Measurements from ENCODE around the gene IGFALS.

The IGFALS gene

DNA sequence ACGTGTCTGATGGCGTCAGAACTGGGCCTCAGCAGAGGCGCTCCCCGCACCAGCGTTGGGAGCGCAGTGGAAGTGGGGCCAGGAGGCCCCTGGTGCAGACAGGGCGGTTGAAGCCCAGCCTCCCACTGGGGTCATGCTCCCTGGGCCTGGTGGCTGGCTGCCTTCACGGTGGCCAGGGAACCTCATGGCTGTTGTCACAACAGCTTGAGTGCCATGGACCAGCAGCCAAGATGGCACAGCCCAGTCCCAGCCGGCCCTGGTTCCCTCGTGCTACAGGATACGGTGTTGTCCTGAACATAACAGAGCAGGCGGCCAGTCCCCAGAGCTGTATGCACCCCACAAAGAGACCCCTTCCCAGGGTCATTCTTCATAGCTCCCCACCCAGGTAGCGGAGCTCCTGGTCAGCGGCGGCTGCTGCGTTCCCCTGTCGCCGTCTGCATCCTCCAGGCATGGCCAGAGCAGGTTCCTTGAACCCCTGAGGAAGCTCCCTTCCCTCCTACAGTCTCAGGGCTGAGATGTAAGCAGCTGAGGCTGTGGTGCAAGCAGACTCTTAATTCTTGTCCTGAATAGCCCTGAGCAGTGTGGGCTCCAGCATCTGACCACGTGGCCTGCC, 51.8 kb downstream of the IGFALS start:
- no peaks in the 10 kb centered on the region for H3K4me1 ChIP-seq (ENCODE audit: control insufficient read depth, low read depth, low read length)
- H3K9me3 ChIP-seq (ENCODE audit: control insufficient read depth, low read depth, low read length): peaks cover 22% of the 10 kb centered on the region
- no peak overlapping the region for H3K9ac ChIP-seq (ENCODE audit: low read length)
- H3K4me3 ChIP-seq (ENCODE audit: low read length): no peak overlapping the region
- H3K27ac ChIP-seq (ENCODE audit: low read length): no peak overlapping the region
- no peaks in the 10 kb centered on the region for H3K36me3 ChIP-seq (ENCODE audit: control insufficient read depth, low read depth, low read length)
- no peaks in the 10 kb centered on the region for H3K27me3 ChIP-seq (ENCODE audit: control insufficient read depth, insufficient read depth, low read length)

DNA sequence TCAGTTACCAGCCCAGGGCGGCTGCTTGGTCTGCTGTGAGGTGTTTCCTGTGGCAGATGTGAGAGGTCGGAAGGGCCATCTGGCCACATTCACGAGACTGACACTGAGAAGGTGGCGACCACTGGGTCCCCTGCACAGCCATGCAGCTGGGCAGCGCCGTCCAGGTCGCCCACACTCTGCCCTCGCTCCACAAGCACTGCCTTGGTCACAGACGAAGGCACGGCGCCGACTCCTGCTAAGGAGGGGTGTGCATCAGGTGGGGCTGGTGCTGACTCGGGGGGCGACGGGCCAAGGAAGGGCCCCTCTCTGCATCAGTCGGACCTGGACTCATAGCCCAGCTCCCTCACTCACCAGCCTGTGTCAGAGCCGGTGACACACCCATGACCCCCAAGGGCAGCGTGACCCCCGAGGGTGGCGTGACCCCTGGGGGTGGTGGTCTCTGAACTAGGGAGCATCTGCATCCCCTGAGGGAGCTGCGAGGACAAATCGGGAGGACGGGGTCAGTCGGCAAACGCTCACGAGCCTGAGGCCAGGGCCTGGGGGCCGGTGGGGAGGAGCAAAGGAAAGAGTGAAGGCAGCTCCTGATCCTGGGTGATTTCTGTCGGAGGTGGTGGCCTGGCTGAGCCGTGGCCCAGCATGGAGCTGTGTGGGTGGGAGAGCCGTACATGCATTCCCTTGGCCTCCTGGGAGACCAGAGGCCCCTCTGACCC, 52.6 kb downstream of the IGFALS start:
- Histone ChIP-seq H3K9me3 (ENCODE audit: control insufficient read depth, low read depth, low read length) (peaks cover 25% of the 10 kb centered on the region), H3K4me1 (ENCODE audit: control insufficient read depth, low read depth, low read length) (no peaks in the 10 kb centered on the region), H3K9ac (ENCODE audit: low read length) (no peak overlapping the region), H3K27ac (ENCODE audit: low read length) (no peak overlapping the region), H3K27me3 (ENCODE audit: control insufficient read depth, insufficient read depth, low read length) (no peaks in the 10 kb centered on the region), H3K36me3 (ENCODE audit: control insufficient read depth, low read depth, low read length) (no peaks in the 10 kb centered on the region), H3K4me3 (ENCODE audit: low read length) (no peak overlapping the region)

Data from iPS-18a (cell line).